ENCODE data around the gene IRAK2.

The IRAK2 gene

GRCh38 chr3:10289787-10290355 is 125.2 kb downstream of the IRAK2 start:
- WGBS (ENCODE audit: insufficient coverage) = 97% methylated on average over 8 of the region's 9 CpGs
- H3K27ac ChIP-seq (ENCODE audit: insufficient read depth in 1 of 2, low read depth in 1 of 2, low read length in 2 of 2, poor library complexity in 1 of 2, severe bottlenecking in 2 of 2) = no peak overlapping the region
- DNase-seq = no peak
- POLR2A ChIA-PET = no interaction called here
- H3K4me1 ChIP-seq (ENCODE audit: control extremely low read depth in 1 of 4, control insufficient read depth in 4 of 4, insufficient read depth in 4 of 4, low read length in 3 of 4) = peaks cover 12 to 44% (median 35%) of the 10 kb centered on the region in 4 experiments
- H3K4me3 ChIP-seq (ENCODE audit: control insufficient read depth in 1 of 7, extremely low read depth in 1 of 7, insufficient read depth in 4 of 7, low read depth in 2 of 7, low read length in 6 of 7) = no peak overlapping the region
- peaks cover 0 to 54% (median 19%) of the 10 kb centered on the region in 4 experiments for H3K36me3 ChIP-seq (ENCODE audit: control insufficient read depth in 4 of 4, insufficient read depth in 4 of 4, low read length in 3 of 4)
- CTCF ChIA-PET = interaction anchor here (0.6 to 2.8 kb wide), 9 partner anchors 9 to 198 kb away, joined by 3 to 8 read pairs (median 3); partner anchors contain the start of gene SEC13
- no peaks in the 10 kb centered on the region for H3K27me3 ChIP-seq (replicated peaks in 2 of 5; ENCODE audit: control insufficient read depth in 4 of 5, insufficient read depth in 5 of 5, low read length in 4 of 5)
- no peaks in the 10 kb centered on the region for H3K9me3 ChIP-seq (ENCODE audit: control extremely low read depth in 1 of 5, control insufficient read depth in 4 of 5, insufficient read depth in 2 of 5, low read depth in 1 of 5, low read length in 4 of 5)

DNA sequence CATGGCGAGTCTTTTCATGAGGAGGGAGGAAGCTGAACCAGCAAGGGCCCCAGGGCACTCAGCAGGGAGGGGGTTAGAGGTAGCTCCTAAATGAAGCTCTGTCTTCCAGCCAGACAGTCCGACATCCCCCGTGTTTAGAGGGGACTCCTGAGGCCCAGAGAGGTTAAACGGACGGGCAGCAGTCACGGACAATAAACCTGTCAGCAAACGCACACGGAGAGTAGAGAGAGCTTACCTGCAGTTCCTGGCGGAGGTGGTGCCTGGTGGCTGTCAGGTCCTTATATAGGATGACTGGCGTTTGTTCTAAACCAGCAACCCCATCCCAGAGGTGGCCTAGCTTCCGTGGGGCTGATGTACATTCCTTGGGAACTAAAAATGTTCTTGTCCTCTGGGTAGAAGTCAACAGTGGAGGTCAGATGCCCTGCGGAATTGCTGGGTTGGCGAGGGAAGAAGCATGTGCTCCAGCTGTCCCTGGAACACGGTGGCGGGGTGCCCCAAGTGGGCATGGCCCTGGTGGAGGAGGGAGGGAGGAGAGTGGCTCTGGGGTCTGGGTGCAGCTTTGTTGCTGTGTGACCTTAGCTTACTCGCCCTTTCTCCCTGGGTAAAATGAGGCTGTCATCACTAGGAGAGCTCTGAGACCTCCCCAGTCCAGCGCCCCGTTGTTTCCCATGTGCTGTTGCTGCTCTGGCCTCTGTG is 125.9 kb downstream of the IRAK2 start:
- H3K36me3 ChIP-seq (ENCODE audit: control insufficient read depth in 4 of 4, insufficient read depth in 4 of 4, low read length in 3 of 4) = peaks cover 3 to 49% (median 18%) of the 10 kb centered on the region in 4 experiments
- H3K4me3 ChIP-seq (ENCODE audit: control insufficient read depth in 1 of 7, extremely low read depth in 1 of 7, insufficient read depth in 4 of 7, low read depth in 2 of 7, low read length in 6 of 7) = no peak overlapping the region
- no peak overlapping the region for H3K27ac ChIP-seq (ENCODE audit: insufficient read depth in 1 of 2, low read depth in 1 of 2, low read length in 2 of 2, poor library complexity in 1 of 2, severe bottlenecking in 2 of 2)
- no peaks in the 10 kb centered on the region for H3K9me3 ChIP-seq (ENCODE audit: control extremely low read depth in 1 of 5, control insufficient read depth in 4 of 5, insufficient read depth in 2 of 5, low read depth in 1 of 5, low read length in 4 of 5)
- POLR2A ChIA-PET = no interaction called here
- H3K4me1 ChIP-seq (ENCODE audit: control extremely low read depth in 1 of 4, control insufficient read depth in 4 of 4, insufficient read depth in 4 of 4, low read length in 3 of 4) = peaks cover 12 to 37% (median 34%) of the 10 kb centered on the region in 4 experiments
- WGBS (ENCODE audit: insufficient coverage) = 95% methylated on average over 12 of the region's 18 CpGs
- H3K27me3 ChIP-seq (replicated peaks in 2 of 5; ENCODE audit: control insufficient read depth in 4 of 5, insufficient read depth in 5 of 5, low read length in 4 of 5) = no peaks in the 10 kb centered on the region
- CTCF ChIA-PET = interaction anchor here (0.6 to 1.5 kb wide), 9 partner anchors 10 to 199 kb away, joined by 3 to 7 read pairs (median 3); partner anchors contain the start of gene SEC13
- no peak for DNase-seq

DNA sequence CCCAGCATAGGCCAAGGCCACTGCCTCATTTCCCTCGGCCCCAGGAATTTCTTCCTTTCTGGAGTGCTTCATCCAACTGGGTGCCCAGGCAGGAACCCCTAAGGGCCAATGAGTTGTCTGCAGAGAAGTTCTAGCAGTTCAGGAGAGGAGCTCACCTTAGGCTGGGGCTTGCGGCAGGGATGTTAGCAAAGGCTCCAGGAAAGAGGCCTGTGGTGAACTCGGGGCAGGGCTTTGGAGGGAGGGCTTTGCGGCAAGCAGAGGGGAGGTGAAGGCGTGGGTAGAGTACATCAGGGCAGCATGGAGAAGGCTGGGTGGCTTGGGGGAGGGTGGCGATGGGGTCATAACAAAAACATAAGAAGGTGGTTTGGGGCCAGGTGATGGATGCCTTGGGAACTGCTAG is 126.9 kb downstream of the IRAK2 start:
- H3K9me3 ChIP-seq (ENCODE audit: control extremely low read depth in 1 of 5, control insufficient read depth in 4 of 5, insufficient read depth in 2 of 5, low read depth in 1 of 5, low read length in 4 of 5) = no peaks in the 10 kb centered on the region
- WGBS (ENCODE audit: insufficient coverage) = 100% methylated on average over 5 of the region's 6 CpGs
- no peak overlapping the region for H3K4me3 ChIP-seq (ENCODE audit: control insufficient read depth in 1 of 7, extremely low read depth in 1 of 7, insufficient read depth in 4 of 7, low read depth in 2 of 7, low read length in 6 of 7)
- POLR2A ChIA-PET = no interaction called here
- H3K27me3 ChIP-seq (replicated peaks in 2 of 5; ENCODE audit: control insufficient read depth in 4 of 5, insufficient read depth in 5 of 5, low read length in 4 of 5) = no peaks in the 10 kb centered on the region
- H3K4me1 ChIP-seq (ENCODE audit: control extremely low read depth in 1 of 4, control insufficient read depth in 4 of 4, insufficient read depth in 4 of 4, low read length in 3 of 4) = peaks cover 12 to 37% (median 32%) of the 10 kb centered on the region in 4 experiments
- H3K27ac ChIP-seq (ENCODE audit: insufficient read depth in 1 of 2, low read depth in 1 of 2, low read length in 2 of 2, poor library complexity in 1 of 2, severe bottlenecking in 2 of 2) = no peak overlapping the region
- DNase-seq = no peak
- CTCF ChIA-PET = interaction anchor here (1.0 to 1.4 kb wide), 2 partner anchors 10 to 29 kb away, joined by 3 read pairs; no protein-coding TSS in a partner anchor
- H3K36me3 ChIP-seq (ENCODE audit: control insufficient read depth in 4 of 4, insufficient read depth in 4 of 4, low read length in 3 of 4) = peaks cover 3 to 43% (median 15%) of the 10 kb centered on the region in 4 experiments

GRCh38 chr3:10292505-10293419 is 128.0 kb downstream of the IRAK2 start, which contains the start of gene GHRL:
Gene GHRL (minus strand): TSS chr3:10292947. CDS start chr3:10290180, 2,767 bp downstream.
- H3K9me3 ChIP-seq (ENCODE audit: control extremely low read depth in 1 of 5, control insufficient read depth in 4 of 5, insufficient read depth in 2 of 5, low read depth in 1 of 5, low read length in 4 of 5) = no peaks in the 10 kb centered on the region
- H3K27me3 ChIP-seq (replicated peaks in 2 of 5; ENCODE audit: control insufficient read depth in 4 of 5, insufficient read depth in 5 of 5, low read length in 4 of 5) = no peaks in the 10 kb centered on the region
- ChIA-PET POLR2A (interaction anchor here (0.6 to 1.2 kb wide), 4 partner anchors 8 to 69 kb away, joined by 3 to 5 read pairs (median 3); no protein-coding TSS in a partner anchor), CTCF (interaction anchor here (0.6 to 1.9 kb wide), 10 partner anchors 9 to 261 kb away, joined by 3 to 11 read pairs (median 4); partner anchors contain the start of gene SEC13)
- WGBS (ENCODE audit: insufficient coverage) = 2% methylated on average over 9 of the region's 12 CpGs
- H3K36me3 ChIP-seq (ENCODE audit: control insufficient read depth in 4 of 4, insufficient read depth in 4 of 4, low read length in 3 of 4) = peaks cover 3 to 41% (median 11%) of the 10 kb centered on the region in 4 experiments
- DNase-seq = peak; percentile 74 to 96 (median 96)
- peak within 1 kb of the TSS; percentile 22 to 72 for H3K27ac ChIP-seq (ENCODE audit: insufficient read depth in 1 of 2, low read depth in 1 of 2, low read length in 2 of 2, poor library complexity in 1 of 2, severe bottlenecking in 2 of 2)
- H3K4me1 ChIP-seq (ENCODE audit: control extremely low read depth in 1 of 4, control insufficient read depth in 4 of 4, insufficient read depth in 4 of 4, low read length in 3 of 4) = peaks cover 12 to 37% (median 32%) of the 10 kb centered on the region in 4 experiments
- peak within 1 kb of the TSS in 6 of 7 experiments; percentile 4 to 63 (median 50) for H3K4me3 ChIP-seq (ENCODE audit: control insufficient read depth in 1 of 7, extremely low read depth in 1 of 7, insufficient read depth in 4 of 7, low read depth in 2 of 7, low read length in 6 of 7)

All from common myeloid progenitor, CD34-positive (primary cell).